H54 (cell line): ENCODE results near the gene EPHB2.
A peak's percentile ranks its signal among the peaks of the same experiment; 100 is the strongest.

Source experiments
- DNase-seq: peaks from one replicate; pipeline ENCODE4 v3.0.0; 2011; ENCODE audit warnings: low spot score, mixed read lengths; ENCODE audit not compliant: insufficient read length
- FAIRE-seq: peaks from 3 replicates; lab custom pipeline; 2011; peaks lifted over from hg19 to GRCh38; lab: Jason Lieb, UNC
- POLR2A ChIP-seq: IDR thresholded peaks from 2 replicates; pipeline ENCODE4 v1.6.1; 2011; ENCODE audit warnings: low read depth, mild to moderate bottlenecking, low read length

Gene EPHB2

GRCh38 chr1:22855668-22856606 lies 145.3 kb downstream of the EPHB2 start:
- no peak for DNase-seq
- no peak for TF ChIP-seq POLR2A
- no peak for FAIRE-seq

- DNase-seq (no peak), FAIRE-seq (no peak)
- no peak for TF ChIP-seq POLR2A
Observed at GRCh38 chr1:22857661-22858060, 147.0 kb downstream of the EPHB2 start.

GRCh38 chr1:22860414-22860800 lies 149.8 kb downstream of the EPHB2 start:
- DNase-seq: no peak
- TF ChIP-seq POLR2A: no peak
- FAIRE-seq: no peak

- TF ChIP-seq POLR2A: no peak
- DNase-seq (no peak), FAIRE-seq (no peak)
Observed at GRCh38 chr1:22860883-22861385, 150.3 kb downstream of the EPHB2 start.

- no peak for TF ChIP-seq POLR2A
- DNase-seq: peak; percentile 53
- FAIRE-seq: no peak
Observed at GRCh38 chr1:22861764-22862440, 151.3 kb downstream of the EPHB2 start.

- no peak for TF ChIP-seq POLR2A
- DNase-seq (no peak), FAIRE-seq (no peak)
Observed at GRCh38 chr1:22862752-22863151, 152.1 kb downstream of the EPHB2 start.

- no peak for TF ChIP-seq POLR2A
- FAIRE-seq (no peak), DNase-seq (no peak)
Observed at GRCh38 chr1:22863766-22864165, 153.1 kb downstream of the EPHB2 start.

- FAIRE-seq (no peak), DNase-seq (no peak)
- no peak for TF ChIP-seq POLR2A
Observed at GRCh38 chr1:22864886-22865285, 154.2 kb downstream of the EPHB2 start.

- no peak for DNase-seq
- FAIRE-seq: no peak
- no peak for TF ChIP-seq POLR2A
Observed at GRCh38 chr1:22865736-22866135, 155.1 kb downstream of the EPHB2 start.

- no peak for DNase-seq
- no peak for TF ChIP-seq POLR2A
- no peak for FAIRE-seq
Observed at GRCh38 chr1:22866868-22867267, 156.2 kb downstream of the EPHB2 start.

- DNase-seq (no peak), FAIRE-seq (no peak)
- TF ChIP-seq POLR2A: no peak
Observed at GRCh38 chr1:22868331-22868730, 157.7 kb downstream of the EPHB2 start.

- DNase-seq (no peak), FAIRE-seq (no peak)
- no peak for TF ChIP-seq POLR2A
Observed at GRCh38 chr1:22869325-22869724, 158.7 kb downstream of the EPHB2 start.

GRCh38 chr1:22870201-22870871 lies 159.7 kb downstream of the EPHB2 start:
- DNase-seq: no peak
- FAIRE-seq: no peak
- no peak for TF ChIP-seq POLR2A

GRCh38 chr1:22872981-22873664 lies 162.5 kb downstream of the EPHB2 start:
- FAIRE-seq (no peak), DNase-seq (no peak)
- TF ChIP-seq POLR2A: no peak
